ENCODE results near the gene ANKRD9.

The ANKRD9 gene

GRCh38 chr14:102474934-102475333 lies 34.6 kb downstream of the ANKRD9 start:
- Histone ChIP-seq H3K27me3 (ENCODE audit: insufficient read depth, low read length) (no peaks in the 10 kb centered on the region), H3K4me3 (ENCODE audit: low read length) (no peak overlapping the region), H3K9me3 (ENCODE audit: insufficient read depth, low read depth, low read length) (no peaks in the 10 kb centered on the region), H3K9ac (ENCODE audit: low read depth, low read length) (no peak overlapping the region), H3K36me3 (ENCODE audit: insufficient read depth, low read length) (no peaks in the 10 kb centered on the region), H3K27ac (ENCODE audit: low read depth, low read length) (no peak overlapping the region), H3K4me1 (ENCODE audit: insufficient read depth, low read length) (no peaks in the 10 kb centered on the region)
- 96% methylated on average over 5 of the region's 5 CpGs for WGBS

- WGBS: 98% methylated on average over 2 of the region's 2 CpGs
- no peak overlapping the region for H3K27ac ChIP-seq (ENCODE audit: low read depth, low read length)
- no peak overlapping the region for H3K4me3 ChIP-seq (ENCODE audit: low read length)
- H3K9ac ChIP-seq (ENCODE audit: low read depth, low read length): no peak overlapping the region
- H3K9me3 ChIP-seq (ENCODE audit: insufficient read depth, low read depth, low read length): no peaks in the 10 kb centered on the region
- H3K36me3 ChIP-seq (ENCODE audit: insufficient read depth, low read length): no peaks in the 10 kb centered on the region
- no peaks in the 10 kb centered on the region for H3K27me3 ChIP-seq (ENCODE audit: insufficient read depth, low read length)
- H3K4me1 ChIP-seq (ENCODE audit: insufficient read depth, low read length): no peaks in the 10 kb centered on the region
Measured at GRCh38 chr14:102473559-102473958, 36.0 kb downstream of the ANKRD9 start.

- H3K27ac ChIP-seq (ENCODE audit: low read depth, low read length): no peak overlapping the region
Measured at GRCh38 chr14:102472791-102473150, 36.8 kb downstream of the ANKRD9 start.

GRCh38 chr14:102471921-102472790 lies 37.4 kb downstream of the ANKRD9 start:
- Histone ChIP-seq H3K9me3 (ENCODE audit: insufficient read depth, low read depth, low read length) (no peaks in the 10 kb centered on the region), H3K9ac (ENCODE audit: low read depth, low read length) (no peak overlapping the region), H3K4me1 (ENCODE audit: insufficient read depth, low read length) (no peaks in the 10 kb centered on the region), H3K27me3 (ENCODE audit: insufficient read depth, low read length) (no peaks in the 10 kb centered on the region), H3K27ac (ENCODE audit: low read depth, low read length) (no peak overlapping the region), H3K36me3 (ENCODE audit: insufficient read depth, low read length) (no peaks in the 10 kb centered on the region), H3K4me3 (ENCODE audit: low read length) (no peak overlapping the region)
- WGBS: 97% methylated on average over 8 of the region's 8 CpGs

More at GRCh38 chr14:102472791-102473150, 36.8 kb downstream of the ANKRD9 start:
- Histone ChIP-seq H3K27me3 (ENCODE audit: insufficient read depth, low read length) (no peaks in the 10 kb centered on the region), H3K4me1 (ENCODE audit: insufficient read depth, low read length) (no peaks in the 10 kb centered on the region), H3K9ac (ENCODE audit: low read depth, low read length) (no peak overlapping the region), H3K4me3 (ENCODE audit: low read length) (no peak overlapping the region), H3K36me3 (ENCODE audit: insufficient read depth, low read length) (no peaks in the 10 kb centered on the region), H3K9me3 (ENCODE audit: insufficient read depth, low read depth, low read length) (no peaks in the 10 kb centered on the region)
- 95% methylated on average over 9 of the region's 9 CpGs for WGBS

GRCh38 chr14:102469261-102469660 lies 40.3 kb downstream of the ANKRD9 start:
- no peak overlapping the region for H3K4me3 ChIP-seq (ENCODE audit: low read length)

GRCh38 chr14:102464846-102465341 lies 44.7 kb downstream of the ANKRD9 start:
- H3K9ac ChIP-seq (ENCODE audit: low read depth, low read length): no peak overlapping the region
- H3K36me3 ChIP-seq (ENCODE audit: insufficient read depth, low read length): peaks cover 5% of the 10 kb centered on the region
- no peak overlapping the region for H3K4me3 ChIP-seq (ENCODE audit: low read length)
- H3K27ac ChIP-seq (ENCODE audit: low read depth, low read length): no peak overlapping the region
- H3K9me3 ChIP-seq (ENCODE audit: insufficient read depth, low read depth, low read length): no peaks in the 10 kb centered on the region
- H3K4me1 ChIP-seq (ENCODE audit: insufficient read depth, low read length): no peaks in the 10 kb centered on the region
- 94% methylated on average over 6 of the region's 6 CpGs for WGBS
- no peaks in the 10 kb centered on the region for H3K27me3 ChIP-seq (ENCODE audit: insufficient read depth, low read length)

More at GRCh38 chr14:102469261-102469660, 40.3 kb downstream of the ANKRD9 start:
- Histone ChIP-seq H3K9ac (ENCODE audit: low read depth, low read length) (no peak overlapping the region), H3K27me3 (ENCODE audit: insufficient read depth, low read length) (no peaks in the 10 kb centered on the region), H3K27ac (ENCODE audit: low read depth, low read length) (no peak overlapping the region), H3K36me3 (ENCODE audit: insufficient read depth, low read length) (peaks cover 5% of the 10 kb centered on the region), H3K4me1 (ENCODE audit: insufficient read depth, low read length) (no peaks in the 10 kb centered on the region), H3K9me3 (ENCODE audit: insufficient read depth, low read depth, low read length) (no peaks in the 10 kb centered on the region)
- 91% methylated on average over 1 of the region's 1 CpG for WGBS

GRCh38 chr14:102464006-102464405 lies 45.6 kb downstream of the ANKRD9 start:
- 95% methylated on average over 4 of the region's 4 CpGs for WGBS

GRCh38 chr14:102462391-102462790 lies 47.2 kb downstream of the ANKRD9 start:
- WGBS: 93% methylated on average over 4 of the region's 4 CpGs
- peaks cover 5% of the 10 kb centered on the region for H3K36me3 ChIP-seq (ENCODE audit: insufficient read depth, low read length)
- H3K27ac ChIP-seq (ENCODE audit: low read depth, low read length): no peak overlapping the region
- H3K4me3 ChIP-seq (ENCODE audit: low read length): no peak overlapping the region
- no peaks in the 10 kb centered on the region for H3K9me3 ChIP-seq (ENCODE audit: insufficient read depth, low read depth, low read length)
- no peak overlapping the region for H3K9ac ChIP-seq (ENCODE audit: low read depth, low read length)
- no peaks in the 10 kb centered on the region for H3K27me3 ChIP-seq (ENCODE audit: insufficient read depth, low read length)
- no peaks in the 10 kb centered on the region for H3K4me1 ChIP-seq (ENCODE audit: insufficient read depth, low read length)

More at GRCh38 chr14:102464006-102464405, 45.6 kb downstream of the ANKRD9 start:
- Histone ChIP-seq H3K27ac (ENCODE audit: low read depth, low read length) (no peak overlapping the region), H3K4me3 (ENCODE audit: low read length) (no peak overlapping the region), H3K27me3 (ENCODE audit: insufficient read depth, low read length) (no peaks in the 10 kb centered on the region), H3K9me3 (ENCODE audit: insufficient read depth, low read depth, low read length) (no peaks in the 10 kb centered on the region), H3K9ac (ENCODE audit: low read depth, low read length) (no peak overlapping the region), H3K36me3 (ENCODE audit: insufficient read depth, low read length) (peaks cover 5% of the 10 kb centered on the region), H3K4me1 (ENCODE audit: insufficient read depth, low read length) (no peaks in the 10 kb centered on the region)

- H3K4me3 ChIP-seq (ENCODE audit: low read length): no peak overlapping the region
- H3K9me3 ChIP-seq (ENCODE audit: insufficient read depth, low read depth, low read length): no peaks in the 10 kb centered on the region
- H3K9ac ChIP-seq (ENCODE audit: low read depth, low read length): no peak overlapping the region
- H3K27ac ChIP-seq (ENCODE audit: low read depth, low read length): no peak overlapping the region
- no peaks in the 10 kb centered on the region for H3K4me1 ChIP-seq (ENCODE audit: insufficient read depth, low read length)
- no peaks in the 10 kb centered on the region for H3K27me3 ChIP-seq (ENCODE audit: insufficient read depth, low read length)
- 93% methylated on average over 14 of the region's 14 CpGs for WGBS
- H3K36me3 ChIP-seq (ENCODE audit: insufficient read depth, low read length): peaks cover 5% of the 10 kb centered on the region
Measured at GRCh38 chr14:102461490-102462338, 47.9 kb downstream of the ANKRD9 start.

GRCh38 chr14:102457509-102457908 lies 52.1 kb downstream of the ANKRD9 start:
- Histone ChIP-seq H3K9me3 (ENCODE audit: insufficient read depth, low read depth, low read length) (no peaks in the 10 kb centered on the region), H3K4me1 (ENCODE audit: insufficient read depth, low read length) (no peaks in the 10 kb centered on the region), H3K36me3 (ENCODE audit: insufficient read depth, low read length) (peaks cover 14% of the 10 kb centered on the region), H3K27me3 (ENCODE audit: insufficient read depth, low read length) (no peaks in the 10 kb centered on the region), H3K27ac (ENCODE audit: low read depth, low read length) (no peak overlapping the region), H3K9ac (ENCODE audit: low read depth, low read length) (no peak overlapping the region), H3K4me3 (ENCODE audit: low read length) (no peak overlapping the region)
- WGBS: 96% methylated on average over 2 of the region's 2 CpGs

GRCh38 chr14:102454711-102455110 lies 54.9 kb downstream of the ANKRD9 start:
- no peak overlapping the region for H3K27ac ChIP-seq (ENCODE audit: low read depth, low read length)
- H3K9ac ChIP-seq (ENCODE audit: low read depth, low read length): peak overlapping the region; percentile 44; the same call in 1 of the 2 replicates
- H3K9me3 ChIP-seq (ENCODE audit: insufficient read depth, low read depth, low read length): no peaks in the 10 kb centered on the region
- no peaks in the 10 kb centered on the region for H3K4me1 ChIP-seq (ENCODE audit: insufficient read depth, low read length)
- no peaks in the 10 kb centered on the region for H3K27me3 ChIP-seq (ENCODE audit: insufficient read depth, low read length)
- 91% methylated on average over 5 of the region's 5 CpGs for WGBS
- no peak overlapping the region for H3K4me3 ChIP-seq (ENCODE audit: low read length)
- peaks cover 41% of the 10 kb centered on the region for H3K36me3 ChIP-seq (ENCODE audit: insufficient read depth, low read length)

Measured in HUES64 (cell line).